Spleen (tissue), 11 donors: ENCODE measurements around the gene POLQ. TPM values are rescaled to one million over a fixed set of nuclear protein-coding genes. Genes with fewer than 3 reads are reported as not detected.

Source experiments
- DNase-seq: peaks from one replicate; pipeline ENCODE4 v3.0.0-alpha.2; 2020
- H3K27ac ChIP-seq, 8 donors: fragments of 200-600 bp; sonication (generic) in 7 of 8; 1 replicate in 4 of 8; 2 replicates in 4 of 8; pipeline versions ENCODE4 v1.5.0 to v1.8.0; 2016 to 2021; ENCODE audit warnings: inconsistent platforms in 4 of 8, mild to moderate bottlenecking in 4 of 8, moderate library complexity in 1 of 8
- H3K27me3 ChIP-seq, 7 donors: fragments of 200-600 bp; sonication (generic) in 6 of 7; replicated peaks in 1 of 7; 1 replicate in 4 of 7; 2 replicates in 3 of 7; pipeline versions ENCODE4 v1.5.0 to v1.8.0; 2016 to 2021; ENCODE audit warnings: inconsistent platforms in 3 of 7, mild to moderate bottlenecking in 1 of 7
- H3K36me3 ChIP-seq, 6 donors: fragments of 200-600 bp; sonication (generic) in 5 of 6; 1 replicate in 4 of 6; 2 replicates in 2 of 6; pipeline versions ENCODE4 v1.5.0 to v1.8.0; 2016 to 2021; ENCODE audit warnings: inconsistent platforms in 2 of 6
- H3K4me1 ChIP-seq, 6 donors: fragments of 200-600 bp; sonication (generic) in 5 of 6; 1 replicate in 3 of 6; 2 replicates in 3 of 6; pipeline versions ENCODE4 v1.5.0 to v1.8.0; 2016 to 2021; ENCODE audit warnings: inconsistent platforms in 3 of 6
- H3K4me3 ChIP-seq, 8 donors: fragments of 200-600 bp; sonication (generic) in 7 of 8; 1 replicate in 4 of 8; 2 replicates in 4 of 8; pipeline versions ENCODE4 v1.5.0 to v1.8.0; 2016 to 2021; ENCODE audit warnings: inconsistent platforms in 4 of 8, mild to moderate bottlenecking in 4 of 8, moderate library complexity in 2 of 8
- H3K9me3 ChIP-seq, 8 donors: fragments of 200-600 bp; sonication (generic) in 7 of 8; 1 replicate in 4 of 8; 2 replicates in 4 of 8; pipeline versions ENCODE4 v1.5.0 to v1.8.0; 2016 to 2021; ENCODE audit warnings: inconsistent platforms in 4 of 8
- POLR2A ChIP-seq, 3 donors: fragments of 450-650 bp; IDR thresholded peaks; one replicate each; pipeline ENCODE4 v1.5.1; 2017; ENCODE audit warnings: antibody characterized with exemption in 3 of 3, mild to moderate bottlenecking in 1 of 3
- POLR2AphosphoS5 ChIP-seq, 3 donors: sonication (generic); formaldehyde crosslinking; IDR thresholded peaks; one replicate each; pipeline ENCODE4 v1.5.1; 2017; ENCODE audit warnings: antibody characterized with exemption in 3 of 3
- WGBS, 5 donors: extraction: QIAGEN DNeasy Blood & Tissue Kit in 3 of 5; methylation state at CpG; one replicate each; pipeline versions ENCODE4 v1.1.5 to v1.1.7; 2013 to 2018; 5-methylcytosine and 5-hydroxymethylcytosine counted together
- intact Hi-C: fragments of 100-400 bp; cut with DNase I; formaldehyde crosslinking; loops from one replicate; pipeline ENCODE4 v1.15.0; 2023; ENCODE audit warnings: low total_unique reads
- polyA plus RNA-seq, 3 donors: library from polyadenylated mRNA; stranded (reverse); fragments of 200-250 nt; gene quantifications; one replicate each; pipeline ENCODE4 v1.2.1, GENCODE V29; 2013
- total RNA-seq, 7 donors: library from RNA; depleted of rRNA in 3 of 7; stranded (reverse); fragments of >200 nt in 3 of 7; fragmentation: NEBNext Ultra II Directional in 4 of 7; extraction: Animal tissue kit (Norgen Biotek cat#: 25700) in 4 of 7; gene quantifications; one replicate each; pipeline versions ENCODE4 v1.1.0 to v1.2.1, GENCODE V29; 2016 to 2021
- TF ChIP-seq, protein P1 (sequence below), 11 experiments: fragments of 200-600 bp in 7 of 11; fragments of 450-650 bp in 4 of 11; sonication (generic) in 4 of 11; IDR thresholded peaks in 8 of 11; conservative IDR thresholded peaks in 3 of 11; 1 replicate in 7 of 11; 2 replicates in 4 of 11; pipeline versions ENCODE4 v1.4.0 to v1.8.0; 2016 to 2021; ENCODE audit warnings: antibody characterized with exemption in 11 of 11, inconsistent platforms in 4 of 11, mild to moderate bottlenecking in 1 of 11
- donor health status: healthy with polysubstance abuse.
- donor health status: DM: no; HTN: no; CAD: no; lungs with moderate emphysema.
- donor health status: DM: no; HTN: no; CAD: no.
- donor health status: Bipolar disorder and iron deficiency.
- donor health status: healthy.
- donor health status: DM: no; HTN: no; CAD: no.
- donor health status: DM: yes; HTN: yes; CAD: no.

The POLQ gene
- total and polyA plus RNA-seq, 10 donors: 0.50 to 4.7 (median 1.6) TPM

DNA sequence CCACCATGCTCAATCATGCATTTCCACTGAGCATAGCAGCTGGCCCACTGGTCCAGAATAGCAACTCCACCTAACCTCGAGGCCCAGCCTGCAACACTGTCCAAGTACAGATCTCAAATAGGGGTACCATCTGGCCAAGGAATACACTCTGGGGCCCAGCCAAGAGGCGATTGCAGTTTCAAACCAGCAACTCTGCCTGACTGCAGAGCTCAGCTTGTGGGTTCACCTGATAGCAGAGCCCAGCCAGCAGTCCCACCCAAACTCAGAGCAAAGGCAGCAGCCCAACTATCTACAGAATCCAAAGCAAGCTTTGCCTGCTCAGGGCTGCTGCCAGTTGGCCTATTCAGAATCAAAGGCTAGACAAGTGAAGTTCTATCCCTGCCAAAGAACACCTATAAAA is 30.5 kb downstream of the POLQ start:
- WGBS, 5 donors: 35 to 62% (median 50%) methylated on average over 2 of the region's 2 CpGs
- Histone ChIP-seq H3K27me3 (no peaks in the 10 kb centered on the region), H3K36me3 (peaks cover 0 to 57% (median 0%) of the 10 kb centered on the region in 6 donors), H3K4me1 (no peaks in the 10 kb centered on the region), H3K27ac (no peak overlapping the region), H3K9me3 (peaks cover 0 to 33% (median 30%) of the 10 kb centered on the region in 8 donors), H3K4me3 (no peak overlapping the region)
- no peak for TF ChIP-seq POLR2A (IDR thresholded peaks at IDR 0.05)
- TF ChIP-seq POLR2AphosphoS5 (IDR thresholded peaks at IDR 0.05): no peak
- TF ChIP-seq, protein P1, sequence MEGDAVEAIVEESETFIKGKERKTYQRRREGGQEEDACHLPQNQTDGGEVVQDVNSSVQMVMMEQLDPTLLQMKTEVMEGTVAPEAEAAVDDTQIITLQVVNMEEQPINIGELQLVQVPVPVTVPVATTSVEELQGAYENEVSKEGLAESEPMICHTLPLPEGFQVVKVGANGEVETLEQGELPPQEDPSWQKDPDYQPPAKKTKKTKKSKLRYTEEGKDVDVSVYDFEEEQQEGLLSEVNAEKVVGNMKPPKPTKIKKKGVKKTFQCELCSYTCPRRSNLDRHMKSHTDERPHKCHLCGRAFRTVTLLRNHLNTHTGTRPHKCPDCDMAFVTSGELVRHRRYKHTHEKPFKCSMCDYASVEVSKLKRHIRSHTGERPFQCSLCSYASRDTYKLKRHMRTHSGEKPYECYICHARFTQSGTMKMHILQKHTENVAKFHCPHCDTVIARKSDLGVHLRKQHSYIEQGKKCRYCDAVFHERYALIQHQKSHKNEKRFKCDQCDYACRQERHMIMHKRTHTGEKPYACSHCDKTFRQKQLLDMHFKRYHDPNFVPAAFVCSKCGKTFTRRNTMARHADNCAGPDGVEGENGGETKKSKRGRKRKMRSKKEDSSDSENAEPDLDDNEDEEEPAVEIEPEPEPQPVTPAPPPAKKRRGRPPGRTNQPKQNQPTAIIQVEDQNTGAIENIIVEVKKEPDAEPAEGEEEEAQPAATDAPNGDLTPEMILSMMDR (IDR thresholded peaks at IDR 0.05 in 8 of 11, conservative IDR thresholded peaks at IDR 0.05 in 3 of 11): no peak
- intact Hi-C loops: no loop called here
- DNase-seq: no peak

GRCh38 chr3:121514496-121514895 is 31.3 kb downstream of the POLQ start:
- H3K27ac ChIP-seq: no peak overlapping the region

DNA sequence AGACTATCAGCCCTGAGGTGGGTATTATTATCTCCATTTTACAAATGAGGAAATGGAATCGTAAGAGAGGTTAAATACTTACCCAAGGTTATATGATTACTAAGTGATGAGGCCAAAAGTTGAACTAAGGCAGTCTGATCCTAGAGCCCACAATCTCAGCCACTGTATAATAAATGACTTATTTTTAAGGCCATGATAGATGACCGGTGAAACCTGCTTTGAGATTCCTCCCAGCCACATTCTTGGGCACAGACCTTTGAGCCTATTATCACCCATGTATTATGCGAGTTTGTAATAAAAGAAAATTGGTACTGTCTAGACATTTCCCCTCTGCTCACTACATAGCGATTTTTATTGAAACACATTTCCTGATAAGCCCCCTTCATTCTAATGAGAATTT is 37.4 kb downstream of the POLQ start:
- no peaks in the 10 kb centered on the region for H3K4me1 ChIP-seq
- TF ChIP-seq POLR2A (IDR thresholded peaks at IDR 0.05) (no peak), POLR2AphosphoS5 (IDR thresholded peaks at IDR 0.05) (no peak)
- TF ChIP-seq, protein P1 (IDR thresholded peaks at IDR 0.05 in 8 of 11, conservative IDR thresholded peaks at IDR 0.05 in 3 of 11): no peak
- no peak for DNase-seq
- no peak overlapping the region for H3K27ac ChIP-seq
- WGBS, 5 donors: 90 to 93% (median 92%) methylated on average over 4 of the region's 4 CpGs
- peaks cover 0 to 45% (median 0%) of the 10 kb centered on the region in 6 donors for H3K36me3 ChIP-seq
- intact Hi-C loops: no loop called here
- H3K4me3 ChIP-seq: no peak overlapping the region
- no peaks in the 10 kb centered on the region for H3K9me3 ChIP-seq
- H3K27me3 ChIP-seq: no peaks in the 10 kb centered on the region

More at GRCh38 chr3:121514496-121514895, 31.3 kb downstream of the POLQ start:
- no peak overlapping the region for H3K4me3 ChIP-seq
- peaks cover 0 to 57% (median 0%) of the 10 kb centered on the region in 6 donors for H3K36me3 ChIP-seq
- H3K9me3 ChIP-seq: peaks cover 0 to 33% (median 30%) of the 10 kb centered on the region in 8 donors
- no peak for DNase-seq
- no peaks in the 10 kb centered on the region for H3K27me3 ChIP-seq
- intact Hi-C loops: no loop called here
- WGBS, 5 donors: 92 to 100% (median 97%) methylated on average over 3 of the region's 3 CpGs
- no peak for TF ChIP-seq POLR2A (IDR thresholded peaks at IDR 0.05)
- no peak for TF ChIP-seq POLR2AphosphoS5 (IDR thresholded peaks at IDR 0.05)
- TF ChIP-seq, protein P1 (IDR thresholded peaks at IDR 0.05 in 8 of 11, conservative IDR thresholded peaks at IDR 0.05 in 3 of 11): no peak
- no peaks in the 10 kb centered on the region for H3K4me1 ChIP-seq

- H3K4me1 ChIP-seq: no peaks in the 10 kb centered on the region
- peaks cover 0 to 33% (median 0%) of the 10 kb centered on the region in 6 donors for H3K36me3 ChIP-seq
- no peak overlapping the region for H3K27ac ChIP-seq
- TF ChIP-seq POLR2A (IDR thresholded peaks at IDR 0.05): no peak
- TF ChIP-seq, protein P1 (IDR thresholded peaks at IDR 0.05 in 8 of 11, conservative IDR thresholded peaks at IDR 0.05 in 3 of 11): no peak
- TF ChIP-seq POLR2AphosphoS5 (IDR thresholded peaks at IDR 0.05): no peak
- no peak for DNase-seq
- no peak overlapping the region for H3K4me3 ChIP-seq
- H3K27me3 ChIP-seq: no peaks in the 10 kb centered on the region
- intact Hi-C loops: no loop called here
- H3K9me3 ChIP-seq: no peaks in the 10 kb centered on the region
Observed at GRCh38 chr3:121505256-121505655, 40.5 kb downstream of the POLQ start.
